ENCODE results near the gene HPCA. TPM values are rescaled to one million over a fixed set of nuclear protein-coding genes. Genes with fewer than 3 reads are reported as not detected.
"Not testable (repeated sequence)": the region's sequence is repeated elsewhere in the genome, so short reads cannot be mapped to it uniquely, and the experiment has no call there.

HPCA gene
- polyA plus RNA-seq, 1 donor (not counting 4 experiments of a cell fraction or from before 2014, with no cell fraction given): not detected

- dilution Hi-C loops (cut with MboI; ENCODE audit: extremely low pct_ligation_motif_present, low sequenced_read_pairs): no loop called here
- H3K4me3 ChIP-seq (ENCODE audit: control insufficient read depth in 2 of 3, extremely low read depth in 1 of 3, insufficient read depth in 2 of 3, low read depth in 1 of 3, low read length in 3 of 3): no peak overlapping the region
Observed at GRCh38 chr1:32903991-32904785, 17.9 kb downstream of the HPCA start.

GRCh38 chr1:32904797-32905196 is 18.5 kb downstream of the HPCA start:
- no peak overlapping the region for H3K4me2 ChIP-seq (ENCODE audit: control insufficient read depth, extremely low read depth, insufficient read depth, low read depth, low read length)
- no peaks in the 10 kb centered on the region for H4K20me1 ChIP-seq (ENCODE audit: control insufficient read depth, extremely low read depth, insufficient read depth, low read length)
- H3K9me1 ChIP-seq (ENCODE audit: control insufficient read depth, extremely low read depth, insufficient read depth, low read length): peaks cover 2% of the 10 kb centered on the region
- H3K4me1 ChIP-seq (ENCODE audit: control insufficient read depth, extremely low read depth, insufficient read depth, low read length): peaks cover 3% of the 10 kb centered on the region
- H3K27ac ChIP-seq (ENCODE audit: control insufficient read depth, insufficient read depth, low read length): no peak overlapping the region
- no peaks in the 10 kb centered on the region for H3K36me3 ChIP-seq (ENCODE audit: control insufficient read depth in 2 of 2, extremely low read depth in 1 of 2, insufficient read depth in 2 of 2, low read length in 2 of 2)
- no peak overlapping the region for H3K4me3 ChIP-seq (ENCODE audit: control insufficient read depth in 2 of 3, extremely low read depth in 1 of 3, insufficient read depth in 2 of 3, low read depth in 1 of 3, low read length in 3 of 3)
- FAIRE-seq (no peak), DNase-seq (ENCODE audit: low read depth, low spot score) (no peak)
- H3K27me3 ChIP-seq (ENCODE audit: control insufficient read depth, extremely low read depth, insufficient read depth, low read length): no peaks in the 10 kb centered on the region
- no peak overlapping the region for H2AFZ ChIP-seq (ENCODE audit: control insufficient read depth, low read length)
- H3K79me2 ChIP-seq (ENCODE audit: control insufficient read depth, insufficient read depth, low read length): peaks cover 7% of the 10 kb centered on the region
- TF ChIP-seq CTCF (optimal IDR thresholded peaks at IDR 0.05 in 1 of 3, IDR thresholded peaks at IDR 0.05 in 1 of 3, conservative IDR thresholded peaks at IDR 0.05 in 1 of 3; ENCODE audit: extremely low read depth in 1 of 3, insufficient read depth in 2 of 3, low read length in 3 of 3): no peak
- dilution Hi-C loops (cut with MboI; ENCODE audit: extremely low pct_ligation_motif_present, low sequenced_read_pairs): no loop called here
- no peak overlapping the region for H3K9ac ChIP-seq (ENCODE audit: control insufficient read depth, extremely low read depth, insufficient read depth, low read length)
- H3K9me3 ChIP-seq (ENCODE audit: control insufficient read depth, low read depth, low read length): no peaks in the 10 kb centered on the region

More at GRCh38 chr1:32903991-32904785, 17.9 kb downstream of the HPCA start:
- Histone ChIP-seq H3K9me1 (ENCODE audit: control insufficient read depth, extremely low read depth, insufficient read depth, low read length) (peaks cover 2% of the 10 kb centered on the region), H3K79me2 (ENCODE audit: control insufficient read depth, insufficient read depth, low read length) (peaks cover 9% of the 10 kb centered on the region), H3K9me3 (ENCODE audit: control insufficient read depth, low read depth, low read length) (no peaks in the 10 kb centered on the region), H3K27ac (ENCODE audit: control insufficient read depth, insufficient read depth, low read length) (no peak overlapping the region), H3K4me2 (ENCODE audit: control insufficient read depth, extremely low read depth, insufficient read depth, low read depth, low read length) (no peak overlapping the region), H2AFZ (ENCODE audit: control insufficient read depth, low read length) (no peak overlapping the region), H3K9ac (ENCODE audit: control insufficient read depth, extremely low read depth, insufficient read depth, low read length) (no peak overlapping the region), H3K27me3 (ENCODE audit: control insufficient read depth, extremely low read depth, insufficient read depth, low read length) (no peaks in the 10 kb centered on the region), H3K36me3 (ENCODE audit: control insufficient read depth in 2 of 2, extremely low read depth in 1 of 2, insufficient read depth in 2 of 2, low read length in 2 of 2) (no peaks in the 10 kb centered on the region), H3K4me1 (ENCODE audit: control insufficient read depth, extremely low read depth, insufficient read depth, low read length) (peaks cover 3% of the 10 kb centered on the region), H4K20me1 (ENCODE audit: control insufficient read depth, extremely low read depth, insufficient read depth, low read length) (no peaks in the 10 kb centered on the region)
- TF ChIP-seq EZH2 (IDR thresholded peaks at IDR 0.05; ENCODE audit: low read length): no peak
- no peak for TF ChIP-seq CTCF (optimal IDR thresholded peaks at IDR 0.05 in 1 of 3, IDR thresholded peaks at IDR 0.05 in 1 of 3, conservative IDR thresholded peaks at IDR 0.05 in 1 of 3; ENCODE audit: extremely low read depth in 1 of 3, insufficient read depth in 2 of 3, low read length in 3 of 3)
- FAIRE-seq: no peak
- no peak for DNase-seq (ENCODE audit: low read depth, low spot score)

GRCh38 chr1:32905588-32905987 is 19.3 kb downstream of the HPCA start:
- H3K9me1 ChIP-seq (ENCODE audit: control insufficient read depth, extremely low read depth, insufficient read depth, low read length); H4K20me1 ChIP-seq (ENCODE audit: control insufficient read depth, extremely low read depth, insufficient read depth, low read length); FAIRE-seq; H3K4me2 ChIP-seq (ENCODE audit: control insufficient read depth, extremely low read depth, insufficient read depth, low read depth, low read length); H3K27ac ChIP-seq (ENCODE audit: control insufficient read depth, insufficient read depth, low read length); H3K36me3 ChIP-seq (ENCODE audit: control insufficient read depth in 2 of 2, extremely low read depth in 1 of 2, insufficient read depth in 2 of 2, low read length in 2 of 2); H3K9ac ChIP-seq (ENCODE audit: control insufficient read depth, extremely low read depth, insufficient read depth, low read length); H3K27me3 ChIP-seq (ENCODE audit: control insufficient read depth, extremely low read depth, insufficient read depth, low read length); DNase-seq (ENCODE audit: low read depth, low spot score); dilution Hi-C loops (cut with MboI; ENCODE audit: extremely low pct_ligation_motif_present, low sequenced_read_pairs); H3K79me2 ChIP-seq (ENCODE audit: control insufficient read depth, insufficient read depth, low read length); H3K4me3 ChIP-seq (ENCODE audit: control insufficient read depth in 2 of 3, extremely low read depth in 1 of 3, insufficient read depth in 2 of 3, low read depth in 1 of 3, low read length in 3 of 3); H3K9me3 ChIP-seq (ENCODE audit: control insufficient read depth, low read depth, low read length); H2AFZ ChIP-seq (ENCODE audit: control insufficient read depth, low read length); H3K4me1 ChIP-seq (ENCODE audit: control insufficient read depth, extremely low read depth, insufficient read depth, low read length): not testable (repeated sequence)
